ENCODE results near the gene SLX1A. TPM values are rescaled to one million over a fixed set of nuclear protein-coding genes. Genes with fewer than 3 reads are reported as not detected.
A peak's percentile ranks its signal among the peaks of the same experiment; 100 is the strongest.
"Not testable (repeated sequence)": the region's sequence is repeated elsewhere in the genome, so short reads cannot be mapped to it uniquely, and the experiment has no call there.

Gene SLX1A
- total RNA-seq, 2 donors from 2014 or later: 41.5 to 65.3 TPM

DNA sequence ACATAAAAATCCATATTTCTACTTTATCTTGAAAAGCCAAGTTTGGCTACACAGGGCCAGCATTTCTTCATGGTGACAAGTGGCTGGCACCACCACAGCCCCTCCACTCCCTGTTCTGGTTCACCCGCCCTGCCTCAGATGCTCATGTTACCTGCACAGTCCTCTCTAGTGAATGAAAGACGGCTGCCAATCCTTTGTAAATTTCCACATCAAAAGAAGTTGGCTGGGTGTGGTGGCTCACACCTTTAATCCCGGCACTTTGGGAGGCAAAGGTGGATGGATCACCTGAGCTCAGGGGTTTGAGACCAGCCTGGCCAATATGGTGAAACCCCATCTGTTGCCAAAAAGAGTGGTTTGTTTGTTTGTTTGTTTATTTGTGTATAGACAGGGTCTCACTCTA, 30.1 kb upstream of the SLX1A start:
- Histone ChIP-seq H3K4me3 (no peak overlapping the region), H3K36me3 (replicated peaks in 1 of 2; ENCODE audit: insufficient read depth in 1 of 2, low read depth in 2 of 2) (no peaks in the 10 kb centered on the region), H3K27me3 (no peaks in the 10 kb centered on the region), H3K4me1 (no peaks in the 10 kb centered on the region), H3K27ac (no peak overlapping the region), H3K9me3 (no peaks in the 10 kb centered on the region)
- TF ChIP-seq, protein P1, sequence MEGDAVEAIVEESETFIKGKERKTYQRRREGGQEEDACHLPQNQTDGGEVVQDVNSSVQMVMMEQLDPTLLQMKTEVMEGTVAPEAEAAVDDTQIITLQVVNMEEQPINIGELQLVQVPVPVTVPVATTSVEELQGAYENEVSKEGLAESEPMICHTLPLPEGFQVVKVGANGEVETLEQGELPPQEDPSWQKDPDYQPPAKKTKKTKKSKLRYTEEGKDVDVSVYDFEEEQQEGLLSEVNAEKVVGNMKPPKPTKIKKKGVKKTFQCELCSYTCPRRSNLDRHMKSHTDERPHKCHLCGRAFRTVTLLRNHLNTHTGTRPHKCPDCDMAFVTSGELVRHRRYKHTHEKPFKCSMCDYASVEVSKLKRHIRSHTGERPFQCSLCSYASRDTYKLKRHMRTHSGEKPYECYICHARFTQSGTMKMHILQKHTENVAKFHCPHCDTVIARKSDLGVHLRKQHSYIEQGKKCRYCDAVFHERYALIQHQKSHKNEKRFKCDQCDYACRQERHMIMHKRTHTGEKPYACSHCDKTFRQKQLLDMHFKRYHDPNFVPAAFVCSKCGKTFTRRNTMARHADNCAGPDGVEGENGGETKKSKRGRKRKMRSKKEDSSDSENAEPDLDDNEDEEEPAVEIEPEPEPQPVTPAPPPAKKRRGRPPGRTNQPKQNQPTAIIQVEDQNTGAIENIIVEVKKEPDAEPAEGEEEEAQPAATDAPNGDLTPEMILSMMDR (IDR thresholded peaks at IDR 0.05): no peak
- no peak for TF ChIP-seq POLR2A (IDR thresholded peaks at IDR 0.05)
- no peak for DNase-seq
- ATAC-seq: no peak
- intact Hi-C loops (cut with DNase I): loop anchor here (10.0 kb wide), 1 partner anchor 49 kb away; the partner anchor contains the start of gene GDPD3
- WGBS, 2 donors: 82 to 90% methylated on average over 2 to 3 of the region's 3 CpGs

DNA sequence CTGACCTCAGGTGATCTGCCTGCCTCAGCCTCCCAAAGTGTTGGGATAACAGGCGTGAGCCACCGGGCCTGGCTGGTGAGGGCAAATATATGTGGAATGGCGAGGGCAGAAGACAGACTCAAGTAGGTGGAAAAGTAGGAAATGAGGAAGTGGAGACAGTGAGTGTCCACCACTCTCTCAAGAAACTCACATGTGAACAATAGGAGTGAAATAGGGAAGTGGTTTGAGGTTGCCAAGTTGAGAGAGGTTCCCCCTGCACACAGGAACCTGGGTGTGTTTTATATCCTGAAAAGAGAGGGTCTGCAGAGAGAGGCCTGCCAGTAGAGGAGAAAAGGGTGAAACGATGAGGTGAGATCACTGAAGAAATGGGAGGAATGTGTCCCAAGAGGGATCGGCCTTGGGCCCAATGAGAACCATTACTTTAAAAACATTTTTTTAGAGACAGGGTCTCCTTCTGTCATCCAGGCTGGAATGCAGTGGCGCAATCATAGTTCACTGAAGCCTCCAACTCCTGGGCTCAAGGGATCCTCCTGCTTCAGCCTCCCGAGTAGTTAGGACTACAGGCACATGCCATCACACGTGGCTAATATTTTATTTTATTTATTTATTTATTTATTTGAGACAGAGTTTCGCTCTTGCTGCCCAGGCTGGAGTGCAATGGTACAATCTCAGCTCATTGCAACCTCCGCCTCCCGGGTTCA, 27.3 kb upstream of the SLX1A start:
- no peak overlapping the region for H3K4me3 ChIP-seq
- no peaks in the 10 kb centered on the region for H3K9me3 ChIP-seq
- TF ChIP-seq, protein P1 (IDR thresholded peaks at IDR 0.05): no peak
- no peak for TF ChIP-seq POLR2A (IDR thresholded peaks at IDR 0.05)
- no peak for ATAC-seq
- H3K4me1 ChIP-seq: no peaks in the 10 kb centered on the region
- H3K27me3 ChIP-seq: no peaks in the 10 kb centered on the region
- intact Hi-C loops (cut with DNase I): loop anchor here (10.0 kb wide), 1 partner anchor 52 kb away; the partner anchor contains the start of gene GDPD3
- H3K27ac ChIP-seq: no peak overlapping the region
- WGBS, 2 donors: 75 to 87% methylated on average over 11 of the region's 11 CpGs
- DNase-seq: peak in 1 of 4 donors; percentile 34
- no peaks in the 10 kb centered on the region for H3K36me3 ChIP-seq (replicated peaks in 1 of 2; ENCODE audit: insufficient read depth in 1 of 2, low read depth in 2 of 2)

DNA sequence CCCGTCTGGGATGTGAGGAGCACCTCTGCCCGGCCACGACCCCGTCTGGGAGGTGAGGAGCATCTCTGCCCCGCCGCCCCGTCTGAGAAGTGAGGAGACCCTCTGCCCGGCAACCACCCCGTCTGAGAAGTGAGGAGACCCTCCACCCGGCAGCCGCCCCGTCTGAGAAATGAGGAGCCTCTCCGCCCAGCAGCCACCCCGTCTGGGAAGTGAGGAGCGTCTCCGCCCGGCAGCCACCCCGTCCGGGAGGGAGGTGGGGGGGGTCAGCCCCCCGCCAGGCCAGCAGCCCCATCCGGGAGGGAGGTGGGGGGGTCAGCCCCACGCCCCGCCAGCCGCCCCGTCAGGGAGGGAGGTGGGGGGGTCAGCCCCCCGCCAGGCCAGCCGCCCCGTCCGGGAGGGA, 24.9 kb upstream of the SLX1A start:
- H3K27ac ChIP-seq: not testable (repeated sequence)
- WGBS, 2 donors: 90% methylated on average over 4 of the region's 29 CpGs; no CpG with 5 or more reads in 1 of the 2 donors

DNA sequence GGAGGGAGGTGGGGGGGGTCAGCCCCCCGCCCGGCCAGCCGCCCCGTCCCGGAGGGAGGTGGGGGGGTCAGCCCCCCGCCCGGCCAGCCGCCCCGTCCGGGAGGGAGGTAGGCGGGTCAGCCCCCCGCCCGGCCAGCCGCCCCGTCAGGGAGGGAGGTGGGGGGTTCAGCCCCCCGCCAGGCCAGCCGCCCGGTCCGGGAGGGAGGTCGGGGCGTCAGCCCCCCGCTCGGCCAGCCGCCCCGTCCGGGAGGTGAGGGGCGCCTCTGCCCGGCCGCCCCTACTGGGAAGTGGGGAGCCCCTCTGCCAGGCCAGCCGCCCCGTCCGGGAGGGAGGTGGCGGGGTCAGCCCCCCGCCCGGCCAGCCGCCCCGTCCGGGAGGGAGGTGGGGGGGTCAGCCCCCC, 24.3 kb upstream of the SLX1A start:
- WGBS, 2 donors: no CpG with 5 or more reads among the region's 38 CpGs
- H3K4me3 ChIP-seq; DNase-seq; H3K27ac ChIP-seq; H3K27me3 ChIP-seq; H3K36me3 ChIP-seq (replicated peaks in 1 of 2; ENCODE audit: insufficient read depth in 1 of 2, low read depth in 2 of 2); H3K9me3 ChIP-seq; H3K4me1 ChIP-seq; ATAC-seq: not testable (repeated sequence)
- intact Hi-C loops (cut with DNase I): loop anchor here (10.0 kb wide), 1 partner anchor 55 kb away; the partner anchor contains the start of gene GDPD3

More for the DNA sequence above, 24.9 kb upstream of the SLX1A start:
- not testable (repeated sequence) for H3K4me3 ChIP-seq; H3K9me3 ChIP-seq; H3K36me3 ChIP-seq (replicated peaks in 1 of 2; ENCODE audit: insufficient read depth in 1 of 2, low read depth in 2 of 2); DNase-seq; H3K4me1 ChIP-seq; ATAC-seq; H3K27me3 ChIP-seq
- intact Hi-C loops (cut with DNase I): loop anchor here (10.0 kb wide), 1 partner anchor 54 kb away; the partner anchor contains the start of gene GDPD3

DNA sequence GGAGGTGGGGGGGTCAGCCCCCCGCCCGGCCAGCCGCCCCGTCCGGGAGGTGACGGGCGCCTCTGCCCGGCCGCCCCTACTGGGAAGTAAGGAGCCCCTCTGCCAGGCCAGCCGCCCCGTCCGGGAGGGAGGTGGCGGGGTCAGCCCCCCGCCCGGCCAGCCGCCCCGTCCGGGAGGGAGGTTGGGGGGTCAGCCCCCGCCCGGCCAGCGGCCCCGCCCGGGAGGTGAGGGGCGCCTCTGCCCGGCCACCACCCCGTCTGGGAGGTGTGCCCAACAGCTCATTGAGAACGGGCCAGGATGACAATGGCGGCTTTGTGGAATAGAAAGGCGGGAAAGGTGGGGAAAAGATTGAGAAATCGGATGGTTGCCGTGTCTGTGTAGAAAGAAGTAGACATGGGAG, 23.5 kb upstream of the SLX1A start:
- H3K36me3 ChIP-seq (replicated peaks in 1 of 2; ENCODE audit: insufficient read depth in 1 of 2, low read depth in 2 of 2); H3K9me3 ChIP-seq; H3K27ac ChIP-seq; ATAC-seq; H3K4me3 ChIP-seq; H3K4me1 ChIP-seq; H3K27me3 ChIP-seq; DNase-seq; intact Hi-C loops (cut with DNase I): not testable (repeated sequence)
- WGBS, 2 donors: no CpG with 5 or more reads among the region's 31 CpGs

DNA sequence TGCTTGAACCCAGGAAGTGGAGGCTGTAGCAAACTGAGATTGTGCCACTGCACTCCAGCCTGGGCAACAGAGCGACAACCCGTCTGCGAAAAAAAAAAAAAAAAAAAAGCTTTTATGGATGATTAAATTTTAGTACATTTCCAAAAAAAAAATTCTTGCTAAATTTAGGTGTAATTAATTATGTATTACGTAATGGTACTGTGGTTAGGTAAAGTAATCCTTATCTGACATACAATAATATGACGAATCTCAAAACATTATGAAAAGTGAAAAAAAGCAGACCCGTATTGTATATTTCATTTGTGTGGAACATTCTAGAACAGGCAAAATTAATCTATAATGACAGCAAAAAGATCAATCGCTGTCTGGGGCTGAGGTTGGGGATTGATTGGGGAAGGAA, 20.6 kb upstream of the SLX1A start:
- intact Hi-C loops (cut with DNase I): no loop called here
- TF ChIP-seq, protein P1 (IDR thresholded peaks at IDR 0.05): no peak
- 67 to 71% methylated on average over 7 of the region's 7 CpGs for WGBS, 2 donors
- no peaks in the 10 kb centered on the region for H3K9me3 ChIP-seq
- H3K4me1 ChIP-seq: no peaks in the 10 kb centered on the region
- H3K27me3 ChIP-seq: no peaks in the 10 kb centered on the region
- DNase-seq: no peak
- no peaks in the 10 kb centered on the region for H3K36me3 ChIP-seq (replicated peaks in 1 of 2; ENCODE audit: insufficient read depth in 1 of 2, low read depth in 2 of 2)
- ATAC-seq: no peak
- no peak overlapping the region for H3K4me3 ChIP-seq
- H3K27ac ChIP-seq: no peak overlapping the region

DNA sequence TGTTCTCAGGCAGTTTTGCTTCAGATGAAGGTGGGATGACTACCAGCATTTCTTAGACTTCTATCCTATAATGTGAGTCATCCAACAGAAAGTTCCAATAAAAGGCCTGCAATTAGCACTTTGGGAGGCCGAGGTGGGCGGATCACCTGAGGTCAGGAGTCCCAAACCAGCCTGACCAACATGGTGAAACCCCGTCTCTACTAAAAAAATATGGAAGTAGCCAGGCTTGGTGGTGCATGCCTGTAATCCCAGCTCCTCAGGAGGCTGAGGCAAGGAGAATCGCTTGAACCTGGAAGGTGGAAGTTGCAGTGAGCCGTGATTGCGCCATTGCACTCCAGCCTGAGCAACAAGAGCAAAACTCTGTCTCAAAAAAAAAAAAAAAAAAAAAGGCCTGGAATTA, 16.8 kb upstream of the SLX1A start:
- H3K27ac ChIP-seq; H3K27me3 ChIP-seq; ATAC-seq; intact Hi-C loops (cut with DNase I); H3K4me3 ChIP-seq; H3K36me3 ChIP-seq (replicated peaks in 1 of 2; ENCODE audit: insufficient read depth in 1 of 2, low read depth in 2 of 2); H3K9me3 ChIP-seq; H3K4me1 ChIP-seq: not testable (repeated sequence)
- peak in 1 of 4 donors; percentile 18 for DNase-seq
- WGBS, 2 donors: 85 to 86% methylated on average over 6 of the region's 6 CpGs

Data from body of pancreas (tissue), 4 donors.